GM13976 (cell line): ENCODE measurements around the gene MR1.

Source experiments
- DNase-seq: peaks from one replicate; pipeline ENCODE4 v3.0.0; 2012; ENCODE audit warnings: low spot score
- in situ Hi-C: fragments of 300-500 bp; cut with MboI; formaldehyde crosslinking; loops from one replicate; pipeline ENCODE4 v1.12.0; 2022; ENCODE audit warnings: low sequenced_read_pairs, mixed read lengths, inconsistent platforms; ENCODE audit not compliant: unreplicated experiment
- TF ChIP-seq, protein P1 (sequence below): IDR thresholded peaks from 2 replicates; pipeline ENCODE4 v1.5.1; 2012; ENCODE audit warnings: borderline replicate concordance, mild to moderate bottlenecking; ENCODE audit not compliant: insufficient read depth; ENCODE audit errors: extremely low read depth, missing control alignments, control extremely low read depth

MR1 gene

DNA sequence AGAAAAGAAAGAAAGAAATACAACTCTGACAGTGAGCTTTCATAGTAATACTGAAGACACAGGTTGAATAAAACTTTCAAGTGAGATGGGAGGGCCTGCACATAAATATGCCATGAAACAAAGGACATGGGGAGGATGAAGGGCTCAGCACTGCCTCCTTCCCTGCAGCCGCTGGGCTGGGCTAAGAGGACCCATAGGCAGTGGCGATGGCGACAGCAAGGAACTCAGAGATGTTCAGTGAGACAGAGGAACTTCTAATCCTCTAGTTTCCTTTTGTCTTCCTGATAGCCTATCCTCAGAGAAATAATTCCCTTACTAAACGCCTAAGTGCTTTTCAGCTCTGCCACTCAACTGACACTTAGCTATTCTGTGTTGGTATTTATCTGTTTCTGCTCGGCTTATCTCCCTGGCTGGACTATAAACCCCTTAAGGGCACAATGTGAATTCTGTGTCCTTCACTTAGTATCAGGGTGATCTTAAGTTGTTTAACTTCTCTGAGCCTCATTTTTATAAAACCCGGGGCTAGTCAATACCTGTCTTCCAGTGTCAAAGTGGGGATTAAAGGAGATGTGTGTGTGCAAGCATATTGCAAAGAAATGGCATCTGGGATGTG lies 30.3 kb downstream of the MR1 start:
- TF ChIP-seq, protein P1, sequence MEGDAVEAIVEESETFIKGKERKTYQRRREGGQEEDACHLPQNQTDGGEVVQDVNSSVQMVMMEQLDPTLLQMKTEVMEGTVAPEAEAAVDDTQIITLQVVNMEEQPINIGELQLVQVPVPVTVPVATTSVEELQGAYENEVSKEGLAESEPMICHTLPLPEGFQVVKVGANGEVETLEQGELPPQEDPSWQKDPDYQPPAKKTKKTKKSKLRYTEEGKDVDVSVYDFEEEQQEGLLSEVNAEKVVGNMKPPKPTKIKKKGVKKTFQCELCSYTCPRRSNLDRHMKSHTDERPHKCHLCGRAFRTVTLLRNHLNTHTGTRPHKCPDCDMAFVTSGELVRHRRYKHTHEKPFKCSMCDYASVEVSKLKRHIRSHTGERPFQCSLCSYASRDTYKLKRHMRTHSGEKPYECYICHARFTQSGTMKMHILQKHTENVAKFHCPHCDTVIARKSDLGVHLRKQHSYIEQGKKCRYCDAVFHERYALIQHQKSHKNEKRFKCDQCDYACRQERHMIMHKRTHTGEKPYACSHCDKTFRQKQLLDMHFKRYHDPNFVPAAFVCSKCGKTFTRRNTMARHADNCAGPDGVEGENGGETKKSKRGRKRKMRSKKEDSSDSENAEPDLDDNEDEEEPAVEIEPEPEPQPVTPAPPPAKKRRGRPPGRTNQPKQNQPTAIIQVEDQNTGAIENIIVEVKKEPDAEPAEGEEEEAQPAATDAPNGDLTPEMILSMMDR: no peak
- no peak for DNase-seq
- in situ Hi-C loops: no loop called here

DNA sequence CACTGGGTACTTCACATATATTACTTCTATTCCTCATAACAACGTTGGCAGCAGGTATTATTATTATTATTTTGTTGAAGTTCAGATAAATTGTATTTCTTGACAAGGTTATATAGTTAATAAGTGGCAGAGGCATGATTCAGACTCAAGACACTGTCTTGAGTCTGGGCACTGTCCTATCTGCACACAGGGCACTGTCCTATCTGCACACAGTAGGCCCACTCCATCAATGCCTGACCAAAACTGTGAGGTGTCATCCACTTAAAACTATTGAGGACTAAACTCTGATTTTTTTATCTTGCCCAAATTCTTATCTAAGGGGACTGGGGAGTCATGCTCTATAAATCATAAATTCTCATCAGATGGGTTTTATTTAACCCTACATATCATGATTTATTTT lies 30.9 kb downstream of the MR1 start:
- in situ Hi-C loops: no loop called here
- no peak for DNase-seq
- TF ChIP-seq, protein P1: no peak

DNA sequence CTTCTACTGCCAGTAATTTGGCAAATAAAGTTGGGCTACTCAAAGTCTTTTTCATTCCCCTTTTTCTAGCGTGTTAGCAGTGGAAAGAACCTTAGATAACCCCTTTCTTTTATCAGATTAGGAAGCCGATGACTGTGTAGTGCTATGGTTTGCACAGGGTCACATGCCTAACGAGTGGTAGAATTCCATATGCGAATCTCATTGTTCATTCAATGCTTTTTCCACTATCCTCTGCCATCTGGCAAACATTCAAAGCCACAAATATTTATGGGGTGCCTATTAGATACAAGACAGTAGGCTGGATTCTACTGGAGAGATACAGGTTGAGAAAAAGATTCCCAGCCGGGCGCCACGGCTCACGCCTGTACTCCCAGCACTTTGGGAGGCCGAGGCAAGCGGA lies 39.9 kb downstream of the MR1 start:
- DNase-seq: no peak
- TF ChIP-seq, protein P1: no peak
- in situ Hi-C loops: no loop called here

DNA sequence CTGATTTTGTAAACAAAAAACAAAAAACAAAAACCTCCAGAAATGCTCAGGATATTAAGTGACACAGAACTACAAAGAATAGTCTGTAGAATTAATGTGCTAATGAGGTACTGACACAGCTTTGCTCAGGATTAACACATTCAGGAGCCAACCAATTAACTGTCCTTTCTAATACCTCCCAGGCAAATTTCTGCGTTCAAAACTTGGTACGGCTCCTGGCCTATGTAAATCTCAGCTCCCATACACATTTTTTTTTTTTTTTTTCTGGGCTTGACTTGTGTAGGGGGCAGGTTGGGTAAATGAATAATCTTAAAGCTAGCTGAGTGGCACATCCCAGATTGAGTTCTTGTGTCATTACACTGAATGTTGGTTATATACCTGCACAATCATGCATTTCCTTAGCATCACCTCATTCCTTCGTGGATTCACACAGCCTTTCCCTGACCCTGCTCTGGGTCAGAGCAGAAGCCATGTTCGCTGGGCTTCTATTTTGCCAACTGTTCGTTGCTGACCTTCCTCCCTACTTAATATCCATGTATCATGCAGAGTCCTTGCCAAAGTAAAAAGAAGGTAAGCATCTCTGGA lies 42.1 kb downstream of the MR1 start:
- TF ChIP-seq, protein P1: no peak
- in situ Hi-C loops: no loop called here
- DNase-seq: no peak

DNA sequence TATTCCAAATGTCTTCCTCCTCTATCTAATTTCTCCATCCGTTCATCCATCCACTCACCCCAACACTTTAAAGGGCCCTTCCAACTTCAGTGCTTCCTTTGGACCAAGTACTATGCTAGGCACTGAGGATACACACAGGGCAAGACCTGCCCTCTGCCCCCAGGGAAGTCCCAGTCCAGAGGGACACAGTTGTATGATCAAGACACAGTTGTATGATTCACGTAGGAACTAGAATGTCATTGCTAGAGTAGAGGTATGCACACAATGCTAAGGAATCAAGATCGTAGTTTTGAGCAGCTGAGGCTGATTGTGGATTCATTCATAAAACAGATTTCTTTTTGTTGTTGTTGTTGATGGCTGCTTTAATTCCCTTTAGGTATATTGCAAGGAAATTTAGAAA lies 43.1 kb downstream of the MR1 start:
- in situ Hi-C loops: no loop called here
- DNase-seq: no peak
- TF ChIP-seq, protein P1: no peak

DNA sequence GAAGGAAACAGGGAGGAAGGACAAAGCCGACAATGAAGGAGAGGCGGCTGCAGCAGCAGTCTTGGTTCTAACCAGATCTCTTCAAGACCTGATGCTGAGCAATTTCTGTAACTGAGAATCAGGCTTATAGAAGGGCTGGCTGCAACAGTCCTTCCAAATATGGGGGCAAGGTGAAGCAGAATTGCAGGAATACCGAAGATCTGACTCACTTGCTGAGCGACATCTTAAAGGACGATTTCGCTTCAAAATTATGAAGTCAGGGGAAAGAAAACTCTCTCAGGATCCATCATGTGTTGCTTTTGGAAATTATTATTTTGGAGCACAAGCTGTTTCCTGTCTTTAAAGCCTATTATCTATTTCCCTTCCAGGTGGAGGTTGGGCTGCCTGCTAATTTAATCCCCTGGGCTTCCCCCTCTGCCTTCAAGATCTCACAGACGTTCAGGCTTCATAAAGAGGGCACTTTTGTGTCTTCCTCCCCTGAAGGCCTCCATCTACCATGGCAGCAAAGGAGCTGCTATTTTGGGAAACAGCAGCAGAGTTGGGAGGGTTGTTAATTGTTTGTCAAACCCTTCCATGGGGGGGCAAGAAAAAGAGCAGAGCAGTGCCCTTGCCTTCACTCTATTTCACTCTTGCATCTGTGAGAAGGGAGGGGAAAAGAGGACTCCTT lies 43.9 kb downstream of the MR1 start:
- DNase-seq: no peak
- TF ChIP-seq, protein P1: no peak
- in situ Hi-C loops: no loop called here

DNA sequence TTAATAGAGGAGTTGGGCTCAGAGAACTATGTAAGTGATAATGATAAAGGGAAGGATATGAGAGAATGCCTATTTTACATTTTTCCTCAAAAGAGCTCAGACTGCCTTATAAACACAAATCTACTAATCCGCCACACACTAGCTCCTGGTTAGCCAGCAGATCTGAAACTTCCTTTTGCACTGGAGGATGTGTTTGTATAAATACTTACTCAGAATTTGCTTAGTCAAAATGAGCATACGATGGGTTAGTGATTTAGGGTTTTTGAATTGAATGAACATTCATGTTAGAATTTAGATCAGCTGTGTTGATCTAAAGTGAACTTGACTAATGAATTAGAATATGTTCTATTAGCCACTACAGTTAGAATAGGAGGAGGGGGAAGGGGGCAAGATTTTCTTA lies 45.6 kb downstream of the MR1 start:
- no peak for DNase-seq
- in situ Hi-C loops: no loop called here
- TF ChIP-seq, protein P1: no peak
